Tibial nerve (tissue), 3 donors: ENCODE results near the gene RNF111.
"Not testable (repeated sequence)": the region's sequence is repeated elsewhere in the genome, so short reads cannot be mapped to it uniquely, and the experiment has no call there.

Source experiments
- CTCF ChIP-seq, 5 experiments: fragments of 200-600 bp in 3 of 5; fragments of 450-650 bp in 2 of 5; sonication (generic) in 3 of 5; IDR thresholded peaks; one replicate each; pipeline ENCODE4 v1.5.1; 2016 to 2019; ENCODE audit warnings: antibody characterized with exemption in 5 of 5, mild to moderate bottlenecking in 3 of 5, moderate library complexity in 2 of 5
- POLR2A ChIP-seq, 2 donors: fragments of 450-650 bp; IDR thresholded peaks; one replicate each; pipeline ENCODE4 v1.6.1; 2017; ENCODE audit warnings: antibody characterized with exemption in 2 of 2, mild to moderate bottlenecking in 2 of 2, moderate library complexity in 2 of 2

- not testable (repeated sequence) for TF ChIP-seq CTCF, POLR2A (IDR thresholded peaks at IDR 0.05)
Measured at GRCh38 chr15:59000251-59000650, 12.8 kb downstream of the RNF111 start.
